Erythroblast (primary cell): ENCODE measurements around the gene SLC13A3.
A peak's percentile ranks its signal among the peaks of the same experiment; 100 is the strongest.

Experiments used
- DNase-seq, 2 experiments: peaks; one replicate each; lab custom pipeline; 2025; lab: John Stamatoyannopoulos, UW
- GATA1 ChIP-seq: IDR thresholded peaks from 2 replicates; pipeline ENCODE4 v1.6.1; 2011; ENCODE audit warnings: low read depth, mild to moderate bottlenecking, control low read depth, low read length, moderate library complexity
- POLR2A ChIP-seq: IDR thresholded peaks from 2 replicates; pipeline ENCODE4 v1.6.1; 2011; ENCODE audit warnings: mild to moderate bottlenecking, low read length

SLC13A3 gene

GRCh38 chr20:46587986-46588385 lies 63.3 kb downstream of the SLC13A3 start:
- DNase-seq = no peak
- TF ChIP-seq GATA1 = no peak
- TF ChIP-seq POLR2A = no peak

GRCh38 chr20:46586724-46587123 lies 64.5 kb downstream of the SLC13A3 start:
- TF ChIP-seq GATA1 = no peak
- TF ChIP-seq POLR2A = no peak
- no peak for DNase-seq

GRCh38 chr20:46584508-46584907 lies 66.8 kb downstream of the SLC13A3 start:
- TF ChIP-seq POLR2A (no peak), GATA1 (no peak)
- no peak for DNase-seq

- TF ChIP-seq POLR2A = no peak
- no peak for TF ChIP-seq GATA1
- DNase-seq = no peak
Measured at GRCh38 chr20:46583411-46584214, 67.6 kb downstream of the SLC13A3 start.

GRCh38 chr20:46582648-46583047 lies 68.6 kb downstream of the SLC13A3 start:
- no peak for DNase-seq
- TF ChIP-seq POLR2A (no peak), GATA1 (no peak)

- TF ChIP-seq GATA1 = no peak
- no peak for TF ChIP-seq POLR2A
- DNase-seq = no peak
Measured at GRCh38 chr20:46581391-46581790, 69.9 kb downstream of the SLC13A3 start.

GRCh38 chr20:46580613-46581205 lies 70.5 kb downstream of the SLC13A3 start:
- TF ChIP-seq GATA1 (no peak), POLR2A (no peak)
- peak in 1 of 2 experiments; percentile 8 for DNase-seq

- TF ChIP-seq GATA1 (no peak), POLR2A (no peak)
- DNase-seq = no peak
Measured at GRCh38 chr20:46578745-46579144, 72.5 kb downstream of the SLC13A3 start.

- no peak for DNase-seq
- TF ChIP-seq GATA1 (no peak), POLR2A (no peak)
Measured at GRCh38 chr20:46576774-46577395, 74.4 kb downstream of the SLC13A3 start.

GRCh38 chr20:46575937-46576461 lies 75.3 kb downstream of the SLC13A3 start:
- DNase-seq = no peak
- TF ChIP-seq GATA1 (no peak), POLR2A (no peak)

GRCh38 chr20:46575394-46575793 lies 75.9 kb downstream of the SLC13A3 start:
- DNase-seq = no peak
- no peak for TF ChIP-seq GATA1
- no peak for TF ChIP-seq POLR2A

- TF ChIP-seq GATA1 (no peak), POLR2A (no peak)
Measured at GRCh38 chr20:46573788-46574584, 77.3 kb downstream of the SLC13A3 start.

GRCh38 chr20:46573234-46573633 lies 78.0 kb downstream of the SLC13A3 start:
- DNase-seq = no peak
- TF ChIP-seq GATA1 (no peak), POLR2A (no peak)

More at GRCh38 chr20:46573788-46574584, 77.3 kb downstream of the SLC13A3 start:
- no peak for DNase-seq
